DMS153 treated with DMSO at 0.1 percent for 48 hours (cell line): ENCODE data around the gene RFC2.

Experiments used
- DNase-seq: peaks from one replicate; lab custom pipeline; 2025; ENCODE audit not compliant: unreplicated experiment; lab: John Stamatoyannopoulos, UW

RFC2 gene

DNA sequence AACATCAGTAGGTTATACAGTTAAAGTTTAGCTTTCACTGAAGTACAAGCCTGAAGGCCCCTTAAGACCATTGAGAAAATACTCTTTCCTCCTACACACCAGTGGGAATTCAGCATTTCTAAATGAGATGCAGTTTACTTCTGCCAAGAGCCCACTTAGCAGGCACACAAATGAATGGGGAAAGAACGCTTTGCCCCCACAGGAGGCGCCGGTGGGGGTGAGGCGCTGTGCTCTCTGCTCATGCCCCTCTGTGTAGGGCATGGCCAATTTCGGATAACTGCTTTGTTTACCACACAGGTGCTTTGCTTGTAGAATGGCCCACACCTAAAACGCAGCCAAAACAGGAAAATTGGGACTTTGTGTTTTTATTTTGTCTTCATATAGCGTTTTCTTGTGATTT, 60.3 kb downstream of the RFC2 start:
- no peak for DNase-seq

GRCh38 chr7:74193054-74193453, 61.1 kb downstream of the RFC2 start:
- no peak for DNase-seq

DNA sequence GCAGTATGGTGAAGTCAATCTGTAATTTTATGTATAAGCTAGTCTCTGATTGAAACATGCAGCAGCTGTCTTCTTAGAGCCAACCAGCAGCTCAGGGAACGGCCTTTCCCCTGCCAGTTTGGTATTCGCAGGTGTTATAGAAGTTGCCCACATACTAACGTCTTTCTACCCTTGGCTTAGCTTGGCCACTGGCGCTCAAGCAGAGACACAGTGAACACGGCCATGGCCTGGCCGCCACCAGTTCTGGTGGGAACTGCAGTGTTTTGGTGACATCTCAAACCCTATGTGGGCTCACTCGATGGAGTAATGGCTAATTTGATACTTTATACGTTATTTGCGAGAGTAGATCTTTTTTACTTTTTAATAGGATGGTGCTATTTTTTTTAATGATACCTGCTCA, 63.0 kb downstream of the RFC2 start:
- no peak for DNase-seq

GRCh38 chr7:74190259-74190658, 63.9 kb downstream of the RFC2 start:
- no peak for DNase-seq

GRCh38 chr7:74187915-74188675, 66.1 kb downstream of the RFC2 start:
- DNase-seq, result no peak

GRCh38 chr7:74185636-74186035, 68.6 kb downstream of the RFC2 start:
- DNase-seq, result no peak

DNA sequence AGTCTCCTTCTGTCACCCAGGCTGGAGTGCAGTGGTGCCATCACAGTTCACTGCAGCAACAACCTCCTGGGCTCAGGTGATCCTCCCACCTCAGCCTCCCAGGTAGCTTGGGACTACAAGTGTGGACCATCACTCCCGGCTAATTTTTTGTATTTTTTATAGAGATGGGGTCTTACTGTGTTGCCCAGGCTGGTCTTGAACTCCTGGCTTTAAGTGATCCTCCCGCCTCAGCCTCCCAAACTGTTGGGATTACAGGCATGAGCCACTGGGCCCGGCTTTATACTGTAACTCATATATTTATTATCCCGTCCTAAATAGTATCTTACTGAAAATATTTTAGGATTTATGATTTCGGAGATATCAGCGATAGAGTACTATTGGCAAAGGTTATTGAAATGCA, 69.2 kb downstream of the RFC2 start:
- DNase-seq, result no peak

DNA sequence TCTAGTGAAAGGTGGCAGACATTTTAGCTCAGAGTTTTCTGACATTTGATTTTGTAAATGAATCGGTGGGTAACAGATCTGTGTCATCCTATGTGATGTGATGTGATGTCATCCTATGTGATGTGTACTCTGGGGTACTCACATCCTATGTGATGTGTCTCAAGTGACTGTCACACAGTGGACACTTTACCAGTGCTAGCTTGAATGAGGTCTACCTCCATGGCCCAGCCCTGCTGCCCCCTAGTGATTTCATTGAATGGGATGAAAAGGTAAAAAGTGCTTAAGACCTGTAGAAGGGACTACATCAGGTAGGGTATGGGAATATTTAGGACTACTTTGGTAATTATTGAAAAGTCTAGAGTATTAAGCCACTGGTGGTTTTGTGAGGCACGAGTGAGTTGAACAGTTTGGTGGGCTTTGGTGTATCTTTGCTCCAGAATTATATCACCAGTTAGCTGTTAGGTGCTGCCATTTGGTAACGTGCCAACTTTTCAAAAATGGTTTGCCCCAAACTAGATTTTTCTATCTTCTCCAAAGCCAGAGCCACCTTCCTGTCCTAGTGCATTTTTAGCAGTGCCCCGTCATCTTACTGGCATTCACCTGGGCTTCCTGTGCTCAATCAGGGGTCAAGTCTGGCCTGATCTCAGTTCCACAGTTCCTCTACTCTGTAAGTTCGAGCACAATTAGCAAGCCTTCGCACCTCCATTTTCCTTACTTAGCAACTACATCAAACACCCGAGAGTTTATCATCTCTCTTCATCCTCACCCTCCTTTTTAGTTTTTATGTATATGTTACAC, 70.3 kb downstream of the RFC2 start:
- DNase-seq, result no peak

DNA sequence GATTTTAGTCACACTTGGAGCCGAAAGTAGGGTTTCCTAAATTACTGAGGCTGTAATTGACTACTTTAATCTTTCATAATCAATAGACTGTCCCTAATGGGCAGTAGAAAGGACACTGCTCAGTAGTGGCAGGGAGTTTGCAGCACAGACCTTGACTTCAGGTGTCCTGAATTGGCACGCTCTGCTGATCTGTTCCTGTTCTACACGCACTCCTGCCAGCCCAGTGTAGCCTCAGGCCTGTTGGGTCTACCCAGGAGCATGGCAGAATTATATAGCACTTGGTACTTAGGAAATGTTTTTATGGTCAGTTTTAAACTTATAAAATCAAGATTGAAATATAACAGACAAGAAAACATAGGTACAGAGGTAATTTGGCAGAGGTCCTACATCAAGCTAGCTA, 71.1 kb downstream of the RFC2 start:
- no peak for DNase-seq

GRCh38 chr7:74182453-74183090, 71.6 kb downstream of the RFC2 start:
- no peak for DNase-seq

DNA sequence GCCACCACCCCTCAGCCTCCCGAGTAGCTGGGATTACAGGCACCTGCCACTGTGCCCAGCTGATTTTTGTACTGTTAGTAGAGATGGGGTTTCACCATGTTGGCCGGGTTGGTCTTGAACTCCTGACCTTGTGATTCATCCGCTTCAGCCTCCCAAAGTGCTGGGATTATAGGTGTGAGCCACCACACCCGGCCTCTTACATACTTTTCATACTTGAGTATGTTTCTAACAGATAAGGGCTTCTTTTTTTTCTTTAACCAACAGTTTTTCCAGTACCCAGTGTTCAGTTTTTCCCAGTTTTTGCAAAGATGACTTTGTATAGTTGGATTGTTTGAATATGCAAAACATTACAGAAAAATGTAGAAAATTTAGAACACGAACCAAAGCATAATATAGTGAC, 72.4 kb downstream of the RFC2 start:
- DNase-seq, result no peak
